Kidney capillary endothelial cell (primary cell): ENCODE data around the gene SLC7A8.
A peak's percentile ranks its signal among the peaks of the same experiment; 100 is the strongest.
"Not testable (repeated sequence)": the region's sequence is repeated elsewhere in the genome, so short reads cannot be mapped to it uniquely, and the experiment has no call there.

Source experiments
- DNase-seq: peaks from one replicate; pipeline ENCODE4 v3.0.0-alpha.2; 2018; ENCODE audit warnings: low spot score

The SLC7A8 gene

GRCh38 chr14:23183479-23183878 lies at the start of gene SLC7A8:
SLC7A8 (minus strand) TSS chr14:23183660; CDS start chr14:23182914, 746 bp downstream.
- no peak for DNase-seq

- not testable (repeated sequence) for DNase-seq
These were observed 48.9 kb upstream of the SLC7A8 start for GRCh38 chr14:23232241-23232808.

GRCh38 chr14:23228812-23229211 lies 45.4 kb upstream of the SLC7A8 start:
- DNase-seq: no peak

GRCh38 chr14:23227566-23227965 lies 44.1 kb upstream of the SLC7A8 start:
- DNase-seq: no peak

- DNase-seq: not testable (repeated sequence)
These were observed 41.5 kb upstream of the SLC7A8 start for GRCh38 chr14:23224958-23225357.

- no peak for DNase-seq
These were observed 35.6 kb upstream of the SLC7A8 start for GRCh38 chr14:23219075-23219474.

GRCh38 chr14:23217032-23218020 lies 33.9 kb upstream of the SLC7A8 start:
- DNase-seq: no peak

- no peak for DNase-seq
These were observed 32.0 kb upstream of the SLC7A8 start for GRCh38 chr14:23215421-23215820.

GRCh38 chr14:23209651-23210423 lies 26.4 kb upstream of the SLC7A8 start:
- no peak for DNase-seq

- DNase-seq: no peak
These were observed 24.9 kb upstream of the SLC7A8 start for GRCh38 chr14:23208324-23208723.

- no peak for DNase-seq
These were observed 23.7 kb upstream of the SLC7A8 start for GRCh38 chr14:23207146-23207540.

GRCh38 chr14:23206422-23207145 lies 23.1 kb upstream of the SLC7A8 start:
- DNase-seq: no peak

- no peak for DNase-seq
These were observed 18.5 kb upstream of the SLC7A8 start for GRCh38 chr14:23202001-23202400.

- DNase-seq: not testable (repeated sequence)
These were observed 15.7 kb upstream of the SLC7A8 start for GRCh38 chr14:23199141-23199540.

GRCh38 chr14:23196487-23196886 lies 13.0 kb upstream of the SLC7A8 start:
- not testable (repeated sequence) for DNase-seq

GRCh38 chr14:23195552-23196101 lies 12.2 kb upstream of the SLC7A8 start:
- no peak for DNase-seq

- DNase-seq: no peak
These were observed 10.0 kb upstream of the SLC7A8 start for GRCh38 chr14:23193432-23193831.

GRCh38 chr14:23187925-23188324 lies 4.5 kb upstream of the SLC7A8 start:
- DNase-seq: no peak

GRCh38 chr14:23186913-23187654 lies 3.6 kb upstream of the SLC7A8 start:
- DNase-seq: peak; percentile 54

- peak; percentile 64 for DNase-seq
These were observed 1.6 kb upstream of the SLC7A8 start for GRCh38 chr14:23185063-23185462.

- DNase-seq: no peak
These were observed 346 bp downstream of the SLC7A8 start for GRCh38 chr14:23183158-23183470.
